Activated CD4-positive, alpha-beta T cell treated with anti-CD3 and anti-CD28 coated beads for 36 hours (primary cell): Measurements from ENCODE around the gene MGAT4A. TPM values are rescaled to one million over a fixed set of nuclear protein-coding genes. Genes with fewer than 3 reads are reported as not detected.

Experiments
- ATAC-seq: fragments of 200-7000 bp; cut with Tn5 transposase; one replicate; pipeline ENCODE4 v1.10.0; 2021; ENCODE audit warnings: mild to moderate bottlenecking, moderate library complexity
- CTCF ChIA-PET: fragments of 350-600 bp; sonication (Branson Sonifier 250); formaldehyde crosslinking; loops from one replicate; lab custom pipeline; 2021; ENCODE audit warnings: antibody characterized with exemption; lab: Charles Lee
- POLR2A ChIA-PET: fragments of 350-600 bp; sonication (Branson Sonifier 250); formaldehyde crosslinking; loops from one replicate; lab custom pipeline; 2021; ENCODE audit warnings: antibody characterized with exemption, inconsistent platforms; lab: Charles Lee
- DNase-seq: peaks from one replicate; pipeline ENCODE4 v3.0.0-alpha.2; 2020
- H3K27ac Mint-ChIP-seq: one replicate; pipeline ENCODE4 v1.8.0; 2021; ENCODE audit warnings: mixed read lengths
- H3K27me3 Mint-ChIP-seq: one replicate; pipeline ENCODE4 v1.8.0; 2021; ENCODE audit warnings: mixed read lengths
- H3K36me3 Mint-ChIP-seq: one replicate; pipeline ENCODE4 v1.8.0; 2021; ENCODE audit warnings: low read depth, mixed read lengths
- H3K4me1 Mint-ChIP-seq: one replicate; pipeline ENCODE4 v1.8.0; 2021; ENCODE audit warnings: mixed read lengths
- H3K4me3 Mint-ChIP-seq: one replicate; pipeline ENCODE4 v1.8.0; 2021; ENCODE audit warnings: mild to moderate bottlenecking, moderate library complexity, mixed read lengths
- H3K9me3 Mint-ChIP-seq: one replicate; pipeline ENCODE4 v1.8.0; 2021; ENCODE audit warnings: low read depth, mixed read lengths
- intact Hi-C, 2 experiments: fragments of 100-400 bp; cut with DNase I in 1 of 2; cut with micrococcal nuclease in 1 of 2; formaldehyde crosslinking; loops; one replicate each; pipeline versions ENCODE4 v1.14.2 to v1.15.1; 2022 to 2024; cut with DNase I, micrococcal nuclease
- total RNA-seq, 2 experiments: library from RNA; stranded (reverse); gene quantifications; one replicate each; pipeline ENCODE4 v1.2.3, GENCODE V29; 2021

MGAT4A gene
- total RNA-seq, 2 experiments from 2014 or later = 49.4 to 67.5 TPM

GRCh38 chr2:98717621-98718020, 13.3 kb downstream of the MGAT4A start:
- CTCF ChIA-PET = interaction anchor here (0.9 to 3.9 kb wide), 10 partner anchors 9 to 68 kb away, joined by 3 to 15 read pairs (median 4); no protein-coding TSS in a partner anchor
- H3K9me3 Mint-ChIP-seq = peaks cover 7% of the 10 kb centered on the region
- peak overlapping the region; percentile 59 for H3K27ac Mint-ChIP-seq
- intact Hi-C loops = loop anchor here in 1 of 2 experiments (2.0 kb wide), 1 partner anchor 17 kb away; no protein-coding TSS in a partner anchor
- no peaks in the 10 kb centered on the region for H3K27me3 Mint-ChIP-seq
- POLR2A ChIA-PET = no interaction called here
- ATAC-seq = no peak
- no peak for DNase-seq
- peaks cover 80% of the 10 kb centered on the region for H3K4me1 Mint-ChIP-seq
- H3K4me3 Mint-ChIP-seq = no peak overlapping the region
- H3K36me3 Mint-ChIP-seq = peaks cover 37% of the 10 kb centered on the region

GRCh38 chr2:98716786-98717185, 14.1 kb downstream of the MGAT4A start:
- no peak overlapping the region for H3K4me3 Mint-ChIP-seq
- ATAC-seq (peak; percentile 18), DNase-seq (peak; percentile 44)
- intact Hi-C loops = no loop called here
- H3K9me3 Mint-ChIP-seq = peaks cover 5% of the 10 kb centered on the region
- H3K27me3 Mint-ChIP-seq = no peaks in the 10 kb centered on the region
- CTCF ChIA-PET = interaction anchor here (0.6 kb wide), 1 partner anchor 19 kb away, joined by 3 read pairs; no protein-coding TSS in a partner anchor
- H3K36me3 Mint-ChIP-seq = peaks cover 31% of the 10 kb centered on the region
- POLR2A ChIA-PET = interaction anchor here (0.7 kb wide), 1 partner anchor 61 kb away, joined by 5 read pairs; no protein-coding TSS in a partner anchor
- H3K4me1 Mint-ChIP-seq = peaks cover 81% of the 10 kb centered on the region
- peak overlapping the region; percentile 87 for H3K27ac Mint-ChIP-seq

- POLR2A ChIA-PET = no interaction called here
- ATAC-seq (peak; percentile 53), DNase-seq (peak; percentile 51)
- Mint-ChIP-seq H3K27me3 (no peaks in the 10 kb centered on the region), H3K27ac (peak overlapping the region; percentile 87), H3K9me3 (peaks cover 5% of the 10 kb centered on the region), H3K36me3 (peaks cover 26% of the 10 kb centered on the region), H3K4me1 (peaks cover 88% of the 10 kb centered on the region), H3K4me3 (peak overlapping the region; percentile 29)
- intact Hi-C loops = no loop called here
- CTCF ChIA-PET = interaction anchor here (0.6 kb wide), 1 partner anchor 19 kb away, joined by 3 read pairs; no protein-coding TSS in a partner anchor
Measured at GRCh38 chr2:98715812-98716451, 15.0 kb downstream of the MGAT4A start.

GRCh38 chr2:98713332-98714015, 17.5 kb downstream of the MGAT4A start:
- intact Hi-C loops = loop anchor here in 1 of 2 experiments (2.0 to 5.0 kb wide), 3 partner anchors 13 to 56 kb away; no protein-coding TSS in a partner anchor
- Mint-ChIP-seq H3K9me3 (no peaks in the 10 kb centered on the region), H3K27me3 (no peaks in the 10 kb centered on the region), H3K4me3 (no peak overlapping the region), H3K4me1 (peaks cover 94% of the 10 kb centered on the region), H3K36me3 (peaks cover 15% of the 10 kb centered on the region), H3K27ac (peak overlapping the region; percentile 51)
- ATAC-seq = no peak
- ChIA-PET CTCF (interaction anchor here (0.8 to 2.0 kb wide), 2 partner anchors 12 to 56 kb away, joined by 3 to 9 read pairs; no protein-coding TSS in a partner anchor), POLR2A (no interaction called here)
- no peak for DNase-seq

GRCh38 chr2:98712145-98712544, 18.8 kb downstream of the MGAT4A start:
- POLR2A ChIA-PET = interaction anchor here (0.6 to 0.8 kb wide), 2 partner anchors 19 to 63 kb away, joined by 3 read pairs; no protein-coding TSS in a partner anchor
- H3K36me3 Mint-ChIP-seq = peaks cover 17% of the 10 kb centered on the region
- H3K27me3 Mint-ChIP-seq = no peaks in the 10 kb centered on the region
- H3K9me3 Mint-ChIP-seq = no peaks in the 10 kb centered on the region
- peaks cover 91% of the 10 kb centered on the region for H3K4me1 Mint-ChIP-seq
- H3K27ac Mint-ChIP-seq = peak overlapping the region; percentile 84
- H3K4me3 Mint-ChIP-seq = peak overlapping the region; percentile 38
- ATAC-seq = peak; percentile 88
- intact Hi-C loops = loop anchor here (1.0 to 5.0 kb wide), 4 partner anchors 15 to 55 kb away; no protein-coding TSS in a partner anchor
- CTCF ChIA-PET = interaction anchor here (1.0 to 2.2 kb wide), 9 partner anchors 8 to 117 kb away, joined by 3 to 9 read pairs (median 5); partner anchors contain the start of gene MGAT4A
- DNase-seq = no peak

GRCh38 chr2:98711506-98711905, 19.4 kb downstream of the MGAT4A start:
- Mint-ChIP-seq H3K9me3 (no peaks in the 10 kb centered on the region), H3K36me3 (peaks cover 16% of the 10 kb centered on the region), H3K4me3 (no peak overlapping the region), H3K27me3 (no peaks in the 10 kb centered on the region), H3K4me1 (peaks cover 89% of the 10 kb centered on the region), H3K27ac (no peak overlapping the region)
- intact Hi-C loops = loop anchor here in 1 of 2 experiments (5.0 kb wide), 1 partner anchor 54 kb away; no protein-coding TSS in a partner anchor
- ChIA-PET CTCF (interaction anchor here (0.6 to 2.2 kb wide), 13 partner anchors 9 to 120 kb away, joined by 3 to 9 read pairs (median 4); partner anchors contain the start of gene MGAT4A), POLR2A (no interaction called here)
- DNase-seq (no peak), ATAC-seq (no peak)

- no peaks in the 10 kb centered on the region for H3K27me3 Mint-ChIP-seq
- H3K4me3 Mint-ChIP-seq = peak overlapping the region; percentile 48
- H3K27ac Mint-ChIP-seq = peak overlapping the region; percentile 79
- H3K9me3 Mint-ChIP-seq = no peaks in the 10 kb centered on the region
- peaks cover 84% of the 10 kb centered on the region for H3K4me1 Mint-ChIP-seq
- peaks cover 15% of the 10 kb centered on the region for H3K36me3 Mint-ChIP-seq
- intact Hi-C loops = loop anchor here in 1 of 2 experiments (5.0 kb wide), 1 partner anchor 53 kb away; no protein-coding TSS in a partner anchor
- no peak for DNase-seq
- ChIA-PET CTCF (interaction anchor here (0.8 to 1.4 kb wide), 5 partner anchors 9 to 62 kb away, joined by 3 to 4 read pairs (median 3); partner anchors contain the start of gene MGAT4A), POLR2A (no interaction called here)
- no peak for ATAC-seq
Measured at GRCh38 chr2:98710734-98711133, 20.2 kb downstream of the MGAT4A start.

- ChIA-PET CTCF (interaction anchor here (0.8 to 2.3 kb wide), 4 partner anchors 9 to 58 kb away, joined by 3 to 7 read pairs (median 4); no protein-coding TSS in a partner anchor), POLR2A (no interaction called here)
- Mint-ChIP-seq H3K9me3 (no peaks in the 10 kb centered on the region), H3K27ac (peak overlapping the region; percentile 42), H3K4me1 (peaks cover 81% of the 10 kb centered on the region), H3K36me3 (peaks cover 13% of the 10 kb centered on the region), H3K4me3 (no peak overlapping the region), H3K27me3 (no peaks in the 10 kb centered on the region)
- ATAC-seq (no peak), DNase-seq (no peak)
- intact Hi-C loops = no loop called here
Measured at GRCh38 chr2:98709535-98709934, 21.4 kb downstream of the MGAT4A start.

- intact Hi-C loops = no loop called here
- no peaks in the 10 kb centered on the region for H3K27me3 Mint-ChIP-seq
- no peak overlapping the region for H3K4me3 Mint-ChIP-seq
- CTCF ChIA-PET = interaction anchor here (0.5 to 2.3 kb wide), 9 partner anchors 8 to 200 kb away, joined by 3 to 7 read pairs (median 3); no protein-coding TSS in a partner anchor
- peak overlapping the region; percentile 42 for H3K27ac Mint-ChIP-seq
- H3K36me3 Mint-ChIP-seq = peaks cover 11% of the 10 kb centered on the region
- peaks cover 81% of the 10 kb centered on the region for H3K4me1 Mint-ChIP-seq
- DNase-seq (no peak), ATAC-seq (no peak)
- POLR2A ChIA-PET = no interaction called here
- no peaks in the 10 kb centered on the region for H3K9me3 Mint-ChIP-seq
Measured at GRCh38 chr2:98708396-98709186, 22.3 kb downstream of the MGAT4A start.

- DNase-seq = no peak
- no peak overlapping the region for H3K27ac Mint-ChIP-seq
- ATAC-seq = no peak
- H3K4me3 Mint-ChIP-seq = no peak overlapping the region
- ChIA-PET POLR2A (interaction anchor here (0.6 kb wide), 2 partner anchors 24 to 616 kb away, joined by 7 read pairs; no protein-coding TSS in a partner anchor), CTCF (interaction anchor here (0.6 to 2.0 kb wide), 7 partner anchors 14 to 61 kb away, joined by 3 to 5 read pairs (median 4); no protein-coding TSS in a partner anchor)
- intact Hi-C loops = no loop called here
- no peaks in the 10 kb centered on the region for H3K9me3 Mint-ChIP-seq
- H3K36me3 Mint-ChIP-seq = peaks cover 9% of the 10 kb centered on the region
- peaks cover 81% of the 10 kb centered on the region for H3K4me1 Mint-ChIP-seq
- no peaks in the 10 kb centered on the region for H3K27me3 Mint-ChIP-seq
Measured at GRCh38 chr2:98706591-98706990, 24.3 kb downstream of the MGAT4A start.
